Measurements from ENCODE around the gene EPAS1.
"Not testable (repeated sequence)": the region's sequence is repeated elsewhere in the genome, so short reads cannot be mapped to it uniquely, and the experiment has no call there.

Gene EPAS1

DNA sequence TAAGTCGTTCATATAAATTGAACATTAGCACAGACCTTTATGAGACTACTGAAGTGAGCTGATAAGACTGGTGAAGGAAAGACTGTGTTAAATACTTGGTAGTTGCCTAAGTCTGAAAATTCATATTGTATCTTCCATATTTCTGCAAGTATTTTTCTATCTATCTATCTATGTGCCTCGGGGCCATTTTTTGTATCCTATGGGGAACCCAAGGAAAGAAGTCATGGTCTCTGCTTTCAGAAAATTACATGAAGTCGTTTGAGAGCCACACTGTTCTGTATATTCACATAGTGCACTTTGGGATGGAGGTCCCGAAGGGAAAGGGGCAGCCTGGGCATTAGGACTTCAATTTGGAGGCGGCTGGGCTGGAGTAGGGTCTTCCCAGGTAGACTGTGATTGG, 89.6 kb downstream of the EPAS1 start:
- DNase-seq, result no peak

GRCh38 chr2:46387292-46387691, 90.1 kb downstream of the EPAS1 start:
- no peak for DNase-seq

DNA sequence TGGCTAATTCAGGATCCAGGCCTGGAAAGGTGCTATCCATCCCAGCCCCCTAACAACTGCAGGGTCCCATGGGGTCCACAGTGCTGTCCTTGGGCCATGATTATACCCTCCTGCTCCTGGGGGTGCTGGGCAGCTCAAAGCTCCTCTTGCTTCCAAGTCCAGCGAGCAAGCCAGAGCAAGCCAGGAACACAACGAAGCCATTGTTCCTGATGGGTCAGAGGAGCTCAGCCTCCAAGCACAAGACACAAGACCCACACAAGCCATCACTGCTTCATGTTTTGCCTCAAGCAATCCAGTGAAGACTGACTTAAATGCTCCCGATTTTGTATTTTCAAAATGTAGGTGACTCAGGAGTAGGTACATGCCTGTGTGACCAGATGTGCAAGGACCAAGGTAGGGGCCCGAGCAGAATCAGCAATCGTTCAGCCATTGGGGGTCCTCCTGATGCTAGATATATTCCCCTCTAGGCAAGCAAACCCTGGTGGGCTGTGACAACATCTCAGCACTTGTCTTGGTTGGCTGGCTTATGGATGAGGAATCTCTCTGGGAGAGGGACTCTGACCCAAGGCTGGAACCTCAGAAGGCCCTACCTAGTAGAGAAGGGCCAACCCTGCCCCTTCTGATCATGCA, 90.8 kb downstream of the EPAS1 start:
- peak; percentile 59 to 84 for DNase-seq

DNA sequence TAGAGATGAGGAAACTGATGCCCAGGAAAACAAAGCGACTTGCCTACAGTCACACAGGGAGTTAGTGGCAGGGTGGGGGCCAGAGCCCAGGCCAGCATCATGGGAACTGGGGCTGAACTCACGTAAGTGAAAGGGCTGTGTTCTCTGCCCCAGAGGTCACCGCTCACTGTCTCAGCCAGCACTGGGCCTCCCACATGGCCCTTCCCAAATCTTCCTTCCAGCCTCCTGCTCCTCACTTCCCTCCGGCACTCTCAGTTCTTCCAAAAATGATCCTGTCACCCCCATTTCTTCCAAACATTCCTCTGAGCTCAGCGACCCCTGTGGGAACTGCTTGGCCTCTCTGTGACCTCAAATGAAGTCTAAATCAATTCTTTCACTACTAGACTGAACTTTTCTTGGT, 91.7 kb downstream of the EPAS1 start:
- no peak for DNase-seq

GRCh38 chr2:46389417-46389916, 92.3 kb downstream of the EPAS1 start:
- DNase-seq, result no peak

DNA sequence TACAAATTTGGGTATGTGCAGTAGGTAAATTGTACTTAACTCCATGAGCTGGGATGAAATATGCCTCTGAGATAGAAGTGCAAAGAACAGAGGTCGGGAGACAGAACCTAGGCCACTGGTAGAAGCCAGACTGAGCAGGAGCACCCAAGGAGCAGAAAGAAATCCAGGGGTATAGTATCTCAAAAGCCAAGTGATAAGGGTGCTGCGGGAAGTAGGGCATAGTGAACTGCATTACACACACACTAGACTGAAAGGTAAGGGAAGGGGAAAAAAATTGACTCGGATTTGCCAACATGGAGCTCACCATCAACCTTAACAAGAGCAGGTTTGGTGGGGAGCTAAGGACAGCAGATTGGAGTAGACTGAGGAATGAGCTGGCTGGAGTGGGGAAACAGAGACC, 92.8 kb downstream of the EPAS1 start:
- DNase-seq, result no peak

DNA sequence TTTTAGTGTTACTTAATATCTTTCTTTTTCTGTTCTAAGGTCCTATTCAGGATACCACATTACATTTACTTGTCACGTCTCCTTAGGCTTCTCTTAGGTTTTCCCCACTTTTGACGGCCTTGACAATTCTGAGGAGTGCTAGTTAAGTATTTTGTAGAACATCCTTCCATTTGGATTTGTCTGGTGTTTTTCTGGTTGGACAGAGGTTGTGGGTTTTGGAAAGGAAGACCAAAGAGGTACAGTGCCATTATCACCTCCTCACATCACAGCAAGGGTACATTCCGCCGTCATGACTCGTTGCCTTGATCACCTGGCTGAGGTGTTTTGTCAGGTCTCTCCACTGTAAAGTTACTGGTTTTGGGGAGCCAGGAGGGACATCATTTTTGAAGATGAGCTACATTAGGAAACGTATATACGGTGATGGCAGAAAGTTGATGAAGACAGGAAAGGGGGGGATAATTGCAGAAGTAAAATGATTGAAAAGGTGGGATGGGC, 93.7 kb downstream of the EPAS1 start:
- DNase-seq, result no peak

DNA sequence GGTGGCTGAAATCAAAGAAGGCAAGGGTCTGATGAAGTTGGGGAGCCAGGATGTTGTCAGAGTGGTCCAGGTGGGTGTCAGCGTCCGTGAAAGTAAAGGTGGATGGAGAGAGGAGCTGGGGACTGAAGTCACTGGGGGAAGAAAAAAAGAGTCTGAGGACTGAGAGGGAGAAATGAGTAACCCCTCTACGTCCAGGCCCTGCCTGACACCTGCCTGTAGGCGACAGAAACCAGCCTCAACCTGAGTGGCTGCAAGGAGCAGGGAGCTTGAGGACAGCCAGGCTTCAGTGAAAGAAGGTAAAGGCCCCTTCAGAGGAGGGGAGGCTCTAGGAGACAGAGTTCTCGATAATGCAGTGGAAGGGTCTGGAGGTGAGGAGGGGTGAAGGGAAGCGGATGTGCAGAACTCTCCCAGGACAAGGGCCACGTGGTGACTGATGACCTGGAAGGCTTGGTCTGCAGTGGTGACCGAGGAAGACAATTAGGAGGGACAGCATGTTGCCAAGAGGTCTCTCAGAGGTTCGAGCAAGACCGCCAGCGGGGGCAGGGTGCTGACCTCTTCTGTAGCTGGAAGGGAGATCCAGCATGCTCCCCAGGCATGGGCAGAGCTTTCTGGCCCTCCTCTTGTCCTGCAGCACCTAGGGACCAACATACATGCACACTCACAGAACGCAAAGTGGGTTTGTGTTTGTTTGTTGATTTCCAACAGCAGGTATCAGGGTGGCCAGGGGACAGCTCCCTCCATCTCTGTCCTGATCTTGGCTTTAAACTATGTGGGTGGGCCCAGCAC, 95.5 kb downstream of the EPAS1 start:
- no peak for DNase-seq

DNA sequence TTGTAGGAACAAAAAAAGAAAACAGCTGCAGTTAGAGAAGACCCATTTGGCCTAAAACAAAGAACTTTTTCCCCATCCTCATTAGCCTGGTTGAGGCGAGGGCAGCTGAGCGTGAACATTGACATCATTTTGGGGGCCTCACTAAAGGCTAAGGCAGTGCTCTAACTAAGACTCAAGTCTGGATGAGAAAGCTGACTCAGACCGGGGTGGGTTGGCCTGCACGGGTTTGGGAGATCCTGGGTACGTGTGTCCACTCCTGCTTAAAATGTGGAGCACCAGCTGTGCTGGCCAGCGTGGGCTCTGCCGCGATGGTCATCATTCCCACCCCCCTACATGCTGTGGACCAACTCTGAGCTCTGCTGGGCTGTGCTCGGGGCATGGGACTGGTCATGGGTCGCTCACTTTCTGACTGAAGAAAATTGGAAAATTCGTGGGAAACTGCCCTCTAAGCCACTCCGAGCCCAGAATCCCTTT, 96.2 kb downstream of the EPAS1 start:
- no peak for DNase-seq

- DNase-seq, result no peak
Measured at GRCh38 chr2:46393865-46394264, 96.7 kb downstream of the EPAS1 start.

GRCh38 chr2:46394649-46395510, 97.7 kb downstream of the EPAS1 start:
- DNase-seq, result no peak

- DNase-seq, result not testable (repeated sequence)
Measured at GRCh38 chr2:46395730-46396129, 98.5 kb downstream of the EPAS1 start.

- DNase-seq, result no peak
Measured at GRCh38 chr2:46400016-46400415, 102.8 kb downstream of the EPAS1 start.

- DNase-seq, result no peak
Measured at GRCh38 chr2:46402874-46403273, 105.7 kb downstream of the EPAS1 start.

DNA sequence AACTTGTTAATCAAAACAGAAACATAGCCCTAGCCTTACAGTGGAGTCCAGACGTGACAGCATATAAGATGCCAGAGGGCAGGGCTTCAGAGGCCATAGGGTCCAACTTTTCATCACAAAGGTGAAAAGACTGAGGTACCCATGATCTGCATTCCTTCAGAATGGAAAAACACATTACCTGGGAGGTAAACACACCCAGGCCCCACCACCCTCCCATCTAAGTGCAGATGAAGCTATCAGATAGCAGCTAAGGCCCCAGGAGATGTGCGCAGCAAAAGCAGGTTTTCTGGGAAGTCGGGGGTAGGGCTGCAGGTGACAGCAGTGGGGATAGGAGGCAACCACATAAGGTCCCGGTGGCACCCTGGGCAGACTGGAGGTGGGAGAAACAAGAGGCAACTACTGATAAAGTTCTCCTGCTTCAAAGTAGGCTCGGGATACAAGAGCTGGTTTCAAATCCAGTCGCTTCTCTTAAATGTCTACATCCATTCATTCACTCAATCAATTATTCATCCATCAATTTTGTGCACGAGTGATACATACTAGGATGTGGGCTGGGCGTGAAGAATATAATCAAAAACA, 107.1 kb downstream of the EPAS1 start:
- no peak for DNase-seq

- DNase-seq, result no peak
Measured at GRCh38 chr2:46407852-46408455, 110.7 kb downstream of the EPAS1 start.

DNA sequence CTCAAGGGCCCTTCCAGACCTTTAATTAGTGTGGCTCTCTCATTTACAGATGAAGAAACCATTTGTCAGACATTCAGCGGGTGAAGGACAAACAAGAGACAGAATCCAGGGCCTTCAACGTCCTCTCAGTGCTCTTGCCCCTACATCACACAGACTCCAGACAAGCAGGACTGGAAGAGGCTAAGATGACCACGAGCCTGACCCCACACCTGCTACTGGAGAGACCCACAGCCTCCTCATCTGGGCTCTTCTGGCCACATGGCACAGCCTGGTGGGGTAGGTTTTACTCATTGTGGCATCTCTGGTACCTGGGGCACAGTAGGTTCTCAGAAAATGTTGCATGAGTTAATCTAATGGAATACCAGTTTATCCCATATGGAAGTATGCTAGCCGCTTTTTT, 112.5 kb downstream of the EPAS1 start:
- DNase-seq, result no peak

DNA sequence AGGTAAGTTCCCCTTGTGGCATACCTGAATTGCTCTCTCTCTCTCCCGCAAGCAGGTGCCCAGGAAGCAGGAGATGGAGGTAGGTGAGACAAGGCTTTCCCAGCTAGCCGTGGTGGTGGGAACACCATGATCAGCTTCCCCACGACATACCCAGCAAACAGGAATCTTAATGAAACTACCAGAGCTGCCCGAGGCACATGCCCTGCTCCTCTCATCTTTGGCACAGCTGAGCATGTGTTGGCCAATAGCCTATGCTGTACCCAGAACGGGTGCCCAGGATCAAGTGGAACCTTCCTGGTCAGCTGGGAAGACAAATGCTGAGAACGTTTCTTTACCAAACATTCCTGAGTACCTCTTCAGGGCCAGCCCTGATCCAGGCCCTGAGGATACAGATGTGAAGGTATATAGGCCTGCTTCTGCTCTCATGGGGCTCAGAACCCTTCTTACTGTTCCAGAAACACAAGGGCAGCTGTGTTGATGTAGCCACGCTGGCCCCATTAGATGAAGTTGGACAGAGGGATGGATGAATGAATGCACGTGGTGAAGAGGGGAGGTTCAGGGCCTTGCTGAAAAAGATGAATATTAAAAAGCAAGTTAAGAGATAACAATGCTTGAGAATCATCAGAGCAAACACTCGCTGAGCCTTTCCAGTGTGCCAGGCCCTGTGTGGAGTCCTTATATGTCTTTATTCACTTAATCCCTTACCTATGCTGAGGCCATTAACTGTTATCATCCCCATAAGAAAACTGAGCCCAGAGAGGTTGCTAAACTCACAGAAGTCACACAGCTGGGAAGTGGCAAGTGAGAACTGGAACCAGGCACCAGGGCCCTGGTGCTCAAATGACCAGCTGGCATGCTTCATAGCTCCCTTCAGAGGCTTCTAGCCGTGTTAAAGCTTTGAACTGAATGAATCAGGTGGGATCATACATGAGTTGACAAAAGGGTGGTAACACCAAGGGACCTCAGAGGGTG, 113.4 kb downstream of the EPAS1 start:
- DNase-seq, result no peak

DNA sequence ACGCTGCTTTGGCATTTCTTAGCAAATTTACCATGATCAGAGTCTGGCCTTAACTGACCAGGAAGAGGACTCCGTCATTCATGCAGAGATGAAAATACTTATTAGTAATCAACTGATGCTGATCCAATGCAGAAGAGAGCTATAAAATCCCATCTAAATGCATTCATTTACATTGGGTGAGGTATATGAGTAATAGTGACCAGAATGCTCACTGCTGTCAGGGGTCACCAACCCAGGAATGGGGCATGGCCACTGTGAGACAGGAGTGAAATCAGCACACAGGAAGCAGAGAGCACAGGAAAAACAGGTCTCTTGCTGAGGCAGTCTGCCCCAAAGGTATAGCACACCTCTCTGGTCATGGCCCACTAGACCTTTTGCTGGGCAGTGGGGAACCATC, 114.0 kb downstream of the EPAS1 start:
- no peak for DNase-seq

- no peak for DNase-seq
Measured at GRCh38 chr2:46411985-46412384, 114.8 kb downstream of the EPAS1 start.

GRCh38 chr2:46413111-46413510, 115.9 kb downstream of the EPAS1 start:
- no peak for DNase-seq
